ENCODE data around the gene ANKRD60.

DNA sequence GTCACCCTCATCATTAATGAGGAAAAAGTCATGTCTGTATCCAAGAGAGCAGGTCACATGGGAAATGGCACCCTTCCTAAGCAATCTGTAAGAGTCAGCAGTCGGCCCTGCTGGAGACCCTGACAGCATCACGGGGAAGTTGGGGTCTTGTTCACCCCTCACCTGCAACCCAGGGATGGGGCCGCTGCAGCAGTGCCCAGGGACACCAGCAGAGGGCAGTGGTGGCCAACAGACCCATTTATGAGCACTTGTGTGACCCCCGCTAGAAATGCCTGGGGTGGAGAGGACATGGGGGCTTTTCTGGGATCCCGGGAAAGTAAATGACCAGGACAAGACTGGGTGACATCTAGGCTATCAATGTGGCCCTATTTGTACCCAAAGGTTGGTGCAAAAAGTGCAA, 35.9 kb downstream of the ANKRD60 start:
- TF ChIP-seq, protein P1, sequence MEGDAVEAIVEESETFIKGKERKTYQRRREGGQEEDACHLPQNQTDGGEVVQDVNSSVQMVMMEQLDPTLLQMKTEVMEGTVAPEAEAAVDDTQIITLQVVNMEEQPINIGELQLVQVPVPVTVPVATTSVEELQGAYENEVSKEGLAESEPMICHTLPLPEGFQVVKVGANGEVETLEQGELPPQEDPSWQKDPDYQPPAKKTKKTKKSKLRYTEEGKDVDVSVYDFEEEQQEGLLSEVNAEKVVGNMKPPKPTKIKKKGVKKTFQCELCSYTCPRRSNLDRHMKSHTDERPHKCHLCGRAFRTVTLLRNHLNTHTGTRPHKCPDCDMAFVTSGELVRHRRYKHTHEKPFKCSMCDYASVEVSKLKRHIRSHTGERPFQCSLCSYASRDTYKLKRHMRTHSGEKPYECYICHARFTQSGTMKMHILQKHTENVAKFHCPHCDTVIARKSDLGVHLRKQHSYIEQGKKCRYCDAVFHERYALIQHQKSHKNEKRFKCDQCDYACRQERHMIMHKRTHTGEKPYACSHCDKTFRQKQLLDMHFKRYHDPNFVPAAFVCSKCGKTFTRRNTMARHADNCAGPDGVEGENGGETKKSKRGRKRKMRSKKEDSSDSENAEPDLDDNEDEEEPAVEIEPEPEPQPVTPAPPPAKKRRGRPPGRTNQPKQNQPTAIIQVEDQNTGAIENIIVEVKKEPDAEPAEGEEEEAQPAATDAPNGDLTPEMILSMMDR (IDR thresholded peaks at IDR 0.05): no peak
- TF ChIP-seq POLR2A (IDR thresholded peaks at IDR 0.05): no peak
- TF ChIP-seq POLR2AphosphoS5 (IDR thresholded peaks at IDR 0.05): no peak

All from breast epithelium (tissue), 3 donors.